Activated CD8-positive, alpha-beta memory T cell treated with anti-CD3 and anti-CD28 coated beads, Interleukin-2, amount 50 U/mL, for 24 hours (primary cell): ENCODE results near the gene C1orf146.
"Not testable (repeated sequence)": the region's sequence is repeated elsewhere in the genome, so short reads cannot be mapped to it uniquely, and the experiment has no call there.

Source experiments
- DNase-seq: peaks from one replicate; pipeline ENCODE4 v3.0.0-alpha.2; 2020; ENCODE audit errors: extremely low read depth

C1orf146 gene, protein sequence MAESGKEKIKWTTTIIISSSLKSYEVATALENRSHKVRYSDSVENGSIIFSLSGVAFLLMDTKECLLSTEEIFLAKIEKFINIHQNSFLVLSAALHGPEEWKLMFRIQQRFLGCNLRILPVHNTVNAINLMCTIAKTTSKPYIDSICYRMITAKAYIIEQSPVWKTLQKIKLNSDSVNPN

GRCh38 chr1:92217721-92218120 lies at the start of gene C1orf146:
TSS of gene C1orf146 (plus strand) at chr1:92217915. CDS start at chr1:92231421, 13,506 bp downstream.
- no peak for DNase-seq

DNA sequence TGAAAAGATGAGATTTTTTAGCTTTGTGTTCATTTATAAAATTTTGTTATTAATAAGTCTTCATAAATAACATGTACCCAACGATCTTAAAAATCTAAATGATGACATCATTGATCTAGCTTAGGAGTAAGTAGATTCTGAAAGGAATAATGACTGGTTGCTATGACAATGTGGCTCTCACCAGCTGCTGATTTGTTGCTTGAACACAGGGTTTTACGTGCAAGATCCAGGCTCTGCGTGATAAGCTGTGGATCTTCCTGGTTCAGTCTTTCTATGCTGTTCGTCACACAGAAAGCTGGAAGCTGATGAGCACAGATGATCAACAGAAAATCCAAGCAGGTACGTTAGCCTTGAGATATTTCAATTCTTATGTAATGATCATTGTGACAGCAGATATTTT lies 49.1 kb upstream of the C1orf146 start:
- DNase-seq, result no peak

DNA sequence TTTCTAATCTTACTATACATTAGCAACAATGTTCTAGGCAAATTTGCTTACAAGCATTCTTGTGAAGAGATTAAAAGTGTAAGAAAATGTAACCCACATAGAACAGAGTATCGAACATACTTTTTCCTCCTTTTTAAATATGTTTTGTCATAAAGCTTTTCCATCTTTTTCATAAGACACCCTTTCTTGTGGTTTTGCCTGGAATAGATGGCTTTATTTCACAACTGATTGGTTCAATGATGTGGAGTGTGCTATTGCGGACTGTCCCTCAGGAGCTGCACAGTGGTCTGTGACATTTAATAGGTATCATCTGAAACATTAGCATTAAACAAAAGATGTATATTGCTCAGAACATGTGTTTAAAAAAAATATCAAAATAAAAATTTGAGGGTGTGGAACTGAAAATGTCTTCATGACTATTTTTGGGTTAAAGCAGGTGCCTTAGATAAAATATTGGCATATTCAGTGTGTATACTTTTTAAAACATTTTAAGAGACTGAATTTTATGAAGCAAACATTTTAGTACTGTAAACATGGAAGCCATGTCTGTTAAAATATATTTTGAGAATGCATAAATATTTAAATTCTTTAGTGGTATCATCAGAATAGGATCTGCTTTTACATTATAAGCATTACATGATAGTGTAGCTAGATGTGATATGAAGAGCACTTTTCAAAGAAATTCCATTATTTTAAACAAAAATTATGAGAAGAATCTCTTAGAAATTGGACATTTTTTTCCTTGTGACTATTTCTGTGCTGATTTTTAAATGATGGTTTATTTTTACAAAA lies 48.3 kb upstream of the C1orf146 start:
- no peak for DNase-seq

- no peak for DNase-seq
Measured at GRCh38 chr1:92184632-92185031, 33.1 kb upstream of the C1orf146 start.

DNA sequence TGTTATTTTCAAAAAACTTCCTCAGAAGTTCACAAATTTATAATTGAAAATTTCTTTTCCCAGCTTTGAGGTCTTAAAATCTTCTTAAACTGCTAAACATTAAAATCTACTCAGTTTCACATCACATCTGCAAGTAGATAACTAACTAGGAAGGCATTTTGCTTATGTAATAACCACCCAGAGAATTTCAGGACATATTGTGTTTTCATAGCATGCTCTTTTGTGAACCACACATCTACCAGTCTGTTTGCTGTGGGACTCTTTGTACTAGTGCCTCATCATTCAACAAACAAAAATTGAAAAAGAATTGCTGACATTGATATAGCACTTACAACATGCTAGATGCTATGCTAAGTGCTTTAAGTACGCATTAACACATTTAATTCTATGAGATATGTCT lies 31.6 kb upstream of the C1orf146 start:
- DNase-seq, result no peak

DNA sequence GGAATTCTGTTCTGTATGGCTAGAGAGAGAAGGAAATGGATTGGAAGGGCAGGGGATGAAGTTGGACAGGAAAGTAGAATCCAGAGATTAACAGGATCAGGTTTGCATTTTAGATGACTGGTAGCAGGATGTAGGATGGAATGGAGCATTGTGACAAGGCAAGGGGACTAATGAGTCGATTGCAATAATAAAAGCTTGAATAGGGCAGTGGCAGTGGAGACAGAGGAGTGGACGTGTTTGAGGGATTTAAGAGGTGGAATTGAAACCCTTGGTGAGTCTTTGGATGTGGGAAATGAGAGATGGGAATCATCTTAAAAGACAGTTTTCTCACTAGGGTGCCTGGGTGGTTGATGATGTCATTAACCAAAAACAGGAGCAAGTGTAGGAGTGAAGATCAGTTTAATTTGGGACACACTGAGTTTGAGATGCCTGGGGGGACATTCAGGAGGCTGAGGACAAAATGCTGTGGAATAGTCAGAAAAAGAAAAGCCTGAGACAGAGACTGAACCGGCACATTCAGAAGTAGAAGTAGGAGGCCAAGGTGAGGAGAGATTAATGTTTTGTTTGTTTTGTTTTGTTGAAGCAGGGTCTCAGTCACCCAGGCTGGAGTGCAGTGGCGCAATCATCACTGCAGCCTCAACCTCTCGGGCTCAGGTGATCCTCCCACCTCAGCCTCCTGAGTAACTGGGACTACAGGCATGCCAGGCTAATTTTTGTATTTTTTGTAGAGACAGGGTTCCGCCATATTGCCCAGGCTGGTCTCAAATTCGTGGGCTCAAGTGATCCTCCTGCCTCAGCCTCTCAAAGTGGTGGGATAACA lies 29.1 kb upstream of the C1orf146 start:
- DNase-seq, result no peak

- no peak for DNase-seq
Measured at GRCh38 chr1:92191726-92192125, 26.0 kb upstream of the C1orf146 start.

GRCh38 chr1:92192246-92192645 lies 25.5 kb upstream of the C1orf146 start:
- DNase-seq, result no peak

DNA sequence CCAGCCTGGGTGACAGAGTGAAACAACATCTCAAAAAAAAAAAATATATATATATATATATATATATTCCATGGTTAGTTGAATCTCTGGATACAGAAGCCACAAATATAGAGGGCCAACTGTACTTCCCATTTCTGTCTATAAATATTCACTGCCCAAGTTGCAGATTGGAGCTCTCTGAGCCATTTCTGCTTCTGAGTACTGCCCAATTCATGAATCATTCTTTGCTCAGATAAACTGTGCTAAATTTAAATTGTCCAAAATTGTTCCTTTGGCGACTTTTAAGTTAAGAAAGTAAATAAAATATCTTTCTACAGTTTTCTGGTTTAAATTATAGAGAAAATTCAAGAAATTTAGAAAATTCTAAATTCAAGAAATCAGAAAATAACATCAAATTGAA lies 23.2 kb upstream of the C1orf146 start:
- no peak for DNase-seq

DNA sequence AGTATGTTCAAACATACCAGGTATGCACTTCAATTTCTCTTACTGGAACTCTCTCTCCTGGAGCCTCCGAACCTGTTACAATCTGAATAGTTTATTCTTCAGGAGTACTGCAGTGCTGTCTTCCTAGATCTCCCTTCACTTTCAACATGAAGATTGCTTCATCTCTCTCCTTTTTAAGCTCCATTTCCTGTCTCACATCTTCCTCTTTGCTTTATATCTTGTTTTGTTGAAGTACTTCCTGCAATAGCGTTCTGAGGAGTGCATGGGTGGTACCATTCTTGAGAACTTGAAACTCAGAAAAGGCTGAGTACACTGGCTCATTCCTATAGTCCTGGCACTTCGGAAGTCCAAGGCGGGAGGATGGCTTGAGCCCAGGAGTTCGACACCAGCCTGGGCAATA lies 15.7 kb upstream of the C1orf146 start:
- DNase-seq, result no peak

- no peak for DNase-seq
Measured at GRCh38 chr1:92203105-92203504, 14.6 kb upstream of the C1orf146 start.

DNA sequence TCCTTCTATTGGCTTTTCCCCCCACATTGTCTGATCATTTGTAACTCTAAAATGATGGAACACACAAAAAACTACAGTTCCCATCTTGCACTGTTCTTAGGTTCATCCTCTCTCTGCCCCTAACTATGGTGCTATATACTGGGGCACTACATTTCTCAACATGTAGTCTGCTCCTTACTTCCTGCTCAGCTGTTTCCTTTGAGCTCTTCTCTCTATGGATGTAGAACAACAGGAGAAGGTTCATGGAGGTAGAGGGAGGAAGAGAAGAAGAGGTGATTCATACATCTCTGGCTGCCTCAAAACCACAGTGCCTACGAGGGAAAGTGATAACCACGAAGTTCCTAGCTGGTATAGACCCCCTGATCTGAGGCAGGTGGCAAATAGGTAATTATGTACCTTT lies 7.0 kb upstream of the C1orf146 start:
- no peak for DNase-seq

- no peak for DNase-seq
Measured at GRCh38 chr1:92211166-92211565, 6.5 kb upstream of the C1orf146 start.

DNA sequence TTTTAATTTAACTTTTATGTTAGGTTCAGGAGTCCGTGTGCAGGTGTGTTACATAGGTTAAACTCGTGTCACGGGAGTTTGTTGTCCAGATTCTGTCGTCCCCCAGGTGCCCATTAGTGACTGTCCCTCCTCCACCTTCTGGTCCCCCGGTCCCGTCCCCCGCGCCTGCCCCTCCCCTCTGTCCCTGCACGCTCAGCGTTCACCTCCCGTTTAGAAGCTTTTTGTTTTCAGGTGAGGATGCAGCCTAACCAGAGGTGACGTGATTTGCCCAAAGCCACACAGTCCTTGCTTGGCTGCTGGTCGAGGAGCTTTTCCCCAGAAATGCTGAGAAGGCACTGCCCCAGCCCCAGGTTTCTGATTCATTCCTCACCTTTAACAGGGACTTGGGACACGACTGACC lies 844 bp downstream of the C1orf146 start:
- no peak for DNase-seq

DNA sequence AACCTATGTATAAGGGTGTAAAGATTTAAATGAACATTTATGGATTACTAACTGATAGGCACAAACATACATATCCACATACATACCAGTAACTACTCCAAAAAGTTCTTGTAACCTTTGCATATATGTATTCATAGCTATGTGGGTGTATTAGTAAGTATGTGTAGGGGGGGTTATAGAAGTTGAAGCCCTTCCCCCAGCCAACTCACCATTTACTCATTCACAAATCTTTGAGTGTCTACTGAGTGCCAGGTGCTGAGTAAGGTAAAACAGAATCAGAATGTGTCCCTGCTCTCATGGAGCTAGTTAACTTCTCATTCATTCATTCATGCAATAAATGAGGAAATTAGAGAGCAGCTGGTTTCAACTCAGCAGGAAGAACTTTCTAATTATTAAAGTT lies 1.3 kb downstream of the C1orf146 start:
- no peak for DNase-seq

DNA sequence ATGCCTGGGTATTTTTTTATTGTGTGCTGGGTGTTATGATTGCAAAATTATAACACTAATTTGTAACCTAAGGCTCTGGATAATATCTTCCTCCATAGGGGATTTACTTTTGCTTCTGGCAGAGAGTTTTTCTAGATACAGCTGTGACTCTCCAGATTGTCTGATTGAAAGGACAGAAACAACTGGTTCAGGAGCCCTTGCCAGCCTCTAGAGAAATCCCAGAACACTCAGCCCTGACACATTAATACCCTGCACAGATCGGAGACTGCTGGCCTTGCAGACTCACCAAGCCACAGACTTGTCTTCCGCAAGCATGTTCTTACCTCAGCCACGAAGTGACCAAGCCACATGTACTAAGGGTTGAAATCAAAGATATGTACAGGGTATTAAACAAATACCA lies 10.7 kb downstream of the C1orf146 start:
- DNase-seq, result no peak

DNA sequence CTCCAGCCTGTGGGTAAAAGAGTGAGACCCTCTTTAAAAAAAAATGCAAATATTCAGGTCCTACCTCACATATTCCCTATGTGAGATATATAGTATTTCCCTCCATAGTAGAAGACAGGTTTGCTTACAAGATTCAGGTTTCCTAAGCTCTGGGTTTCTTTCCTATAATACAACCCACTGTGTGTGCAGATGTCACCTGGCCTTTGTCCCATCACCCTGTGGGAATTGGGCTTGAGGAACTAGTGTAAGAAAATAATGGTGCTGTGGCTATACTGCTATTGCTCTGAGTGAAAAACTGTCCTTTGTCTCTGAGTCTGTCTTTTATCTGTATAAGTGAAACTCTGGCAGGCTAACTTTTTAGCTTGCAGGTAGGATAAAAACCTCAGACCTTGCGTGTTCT lies 13.0 kb downstream of the C1orf146 start:
- no peak for DNase-seq

DNA sequence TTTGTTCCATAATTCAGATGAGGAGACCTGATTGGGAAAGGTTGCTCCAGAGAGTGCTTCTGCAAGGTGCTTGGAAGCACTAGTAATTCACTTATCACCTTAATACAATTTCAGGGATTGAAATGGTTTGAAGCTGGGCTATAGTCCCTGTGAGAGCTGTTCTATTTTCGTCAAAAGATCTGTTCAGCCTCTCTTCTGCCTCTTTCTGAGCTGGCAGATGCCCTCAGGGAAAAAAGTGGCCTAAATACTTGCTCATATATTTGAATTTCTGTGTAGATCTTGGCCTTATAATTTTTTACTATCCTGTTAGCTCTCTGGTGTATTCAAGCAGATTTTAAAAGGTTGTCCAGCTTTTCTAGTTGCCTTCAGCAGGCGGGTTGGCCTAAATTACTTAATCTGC lies 22.3 kb downstream of the C1orf146 start:
- no peak for DNase-seq

DNA sequence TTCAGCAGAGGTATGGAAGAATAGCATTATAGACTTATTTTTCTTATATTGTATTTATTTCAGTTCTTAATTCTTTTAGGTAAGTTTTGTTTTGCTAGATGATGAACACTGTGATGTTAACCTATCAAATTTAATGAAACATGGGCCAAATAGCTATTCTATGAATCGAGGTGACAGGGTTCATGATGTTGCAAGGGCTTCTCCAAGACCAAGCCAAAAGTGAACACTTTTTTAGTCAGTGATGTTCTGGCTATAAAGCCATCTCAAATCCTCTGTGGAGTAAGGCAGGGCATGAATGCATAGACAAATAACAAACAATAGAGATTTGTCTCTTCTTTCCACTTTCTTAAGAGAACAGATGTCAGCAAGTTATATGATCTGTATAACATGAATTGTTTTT lies 26.7 kb downstream of the C1orf146 start:
- DNase-seq, result no peak

DNA sequence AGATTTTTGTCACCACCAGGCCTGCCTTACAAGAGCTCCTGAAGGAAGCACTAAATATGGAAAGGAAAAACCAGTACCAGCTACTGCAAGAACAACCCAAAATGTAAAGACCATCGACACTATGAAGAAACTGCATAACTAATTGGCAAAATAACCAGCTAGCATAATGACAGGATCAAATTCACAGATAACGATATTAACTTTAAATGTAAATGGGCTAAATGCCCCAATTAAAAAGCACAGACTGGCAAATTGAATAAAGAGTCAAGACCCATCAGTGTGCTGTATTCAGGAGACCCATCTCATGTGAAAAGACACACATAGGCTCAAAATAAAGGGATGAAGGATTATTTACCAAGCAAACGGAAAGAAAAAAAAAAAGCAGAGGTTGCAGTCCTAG lies 37.0 kb downstream of the C1orf146 start:
- not testable (repeated sequence) for DNase-seq

- DNase-seq, result no peak
Measured at GRCh38 chr1:92259350-92259749, 41.6 kb downstream of the C1orf146 start.

DNA sequence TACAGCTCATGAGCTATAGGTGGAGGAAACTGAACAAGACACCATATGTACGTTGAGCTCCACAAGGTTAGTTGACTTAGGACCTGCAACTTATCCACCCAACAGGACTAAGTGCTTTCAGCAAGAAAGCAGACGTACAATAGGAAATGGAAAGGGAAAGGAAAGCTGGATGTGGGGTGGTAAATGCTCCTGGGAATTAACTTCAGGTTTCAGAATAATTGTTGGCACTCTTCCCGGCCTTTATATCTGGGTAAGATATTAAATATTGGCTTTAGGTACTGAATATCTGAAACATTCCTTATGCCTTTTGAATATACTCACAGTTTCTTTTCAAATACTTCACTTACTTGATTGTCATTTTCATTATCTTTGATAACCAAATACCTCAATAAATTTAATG lies 44.8 kb downstream of the C1orf146 start:
- DNase-seq, result no peak

DNA sequence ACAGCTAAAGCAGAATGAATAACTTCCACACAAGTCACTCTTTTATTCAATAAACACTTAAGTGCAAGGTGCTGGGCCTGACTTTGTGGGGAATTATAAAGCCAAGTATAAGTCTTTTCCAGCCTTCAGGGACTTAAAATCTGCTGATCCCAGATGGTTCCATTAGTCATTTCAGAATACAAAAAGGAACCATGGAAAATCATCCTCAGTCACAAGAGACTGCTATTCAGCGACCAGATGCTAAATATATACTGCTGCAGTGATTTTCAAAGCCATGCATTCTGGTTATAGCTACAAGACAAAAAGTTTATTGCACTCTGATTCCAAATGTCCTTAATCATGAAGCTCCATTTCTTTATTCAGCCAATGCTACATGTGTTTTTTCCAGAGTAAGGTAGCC lies 55.3 kb downstream of the C1orf146 start:
- no peak for DNase-seq
